ENCODE data around the gene EPHA8.

- TF ChIP-seq CTCF (optimal IDR thresholded peaks at IDR 0.05 in 1 of 3, IDR thresholded peaks at IDR 0.05 in 1 of 3, conservative IDR thresholded peaks at IDR 0.05 in 1 of 3; ENCODE audit: extremely low read depth in 1 of 3, insufficient read depth in 2 of 3, low read length in 3 of 3) = no peak
- TF ChIP-seq EZH2 (IDR thresholded peaks at IDR 0.05; ENCODE audit: low read length) = no peak
Observed at GRCh38 chr1:22543679-22544078, 19.6 kb upstream of the EPHA8 start.

All from keratinocyte (primary cell).